HT-29 (cell line): ENCODE data around the gene AASDH. TPM values are rescaled to one million over a fixed set of nuclear protein-coding genes. Genes with fewer than 3 reads are reported as not detected.

Experiments
- DNase-seq: peaks from one replicate; pipeline ENCODE4 v3.0.0-alpha.2; 2015; ENCODE audit warnings: low spot score
- total RNA-seq: library from RNA; depleted of rRNA; stranded (reverse); fragments of >200 nt; shearing (Covaris generic); gene quantifications from 2 replicates; pipeline ENCODE4 v1.2.3, GENCODE V29; 2014

Gene AASDH
- total RNA-seq, 1 experiment from 2014 or later: 4.6 TPM

GRCh38 chr4:56315543-56315942, 71.7 kb downstream of the AASDH start:
- no peak for DNase-seq

DNA sequence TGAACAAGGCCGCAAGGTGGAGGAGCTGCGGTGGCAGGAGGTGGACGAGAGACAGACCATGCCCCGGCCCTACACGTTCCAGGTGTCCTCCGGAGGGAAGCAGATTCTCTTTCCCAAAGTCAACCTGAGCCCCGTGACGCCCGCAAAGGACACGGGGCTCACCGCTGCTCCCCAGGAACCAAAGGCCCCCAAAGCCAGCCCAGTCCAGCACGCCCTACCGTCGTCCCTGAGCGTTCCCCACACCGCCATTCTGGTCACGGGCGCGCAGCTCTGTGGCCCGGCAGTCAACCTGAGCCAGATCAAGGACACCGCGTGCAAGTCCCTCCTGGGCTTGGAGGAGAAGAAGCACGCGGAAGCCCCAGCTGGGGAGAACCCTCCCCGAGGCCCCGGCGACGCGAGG, 72.2 kb downstream of the AASDH start:
- DNase-seq: no peak

GRCh38 chr4:56314207-56314915, 72.9 kb downstream of the AASDH start:
- DNase-seq: no peak

GRCh38 chr4:56313132-56313531, 74.2 kb downstream of the AASDH start:
- DNase-seq: no peak

- no peak for DNase-seq
Measured at GRCh38 chr4:56311299-56311975, 75.9 kb downstream of the AASDH start.

GRCh38 chr4:56310401-56311125, 76.7 kb downstream of the AASDH start:
- DNase-seq: no peak

DNA sequence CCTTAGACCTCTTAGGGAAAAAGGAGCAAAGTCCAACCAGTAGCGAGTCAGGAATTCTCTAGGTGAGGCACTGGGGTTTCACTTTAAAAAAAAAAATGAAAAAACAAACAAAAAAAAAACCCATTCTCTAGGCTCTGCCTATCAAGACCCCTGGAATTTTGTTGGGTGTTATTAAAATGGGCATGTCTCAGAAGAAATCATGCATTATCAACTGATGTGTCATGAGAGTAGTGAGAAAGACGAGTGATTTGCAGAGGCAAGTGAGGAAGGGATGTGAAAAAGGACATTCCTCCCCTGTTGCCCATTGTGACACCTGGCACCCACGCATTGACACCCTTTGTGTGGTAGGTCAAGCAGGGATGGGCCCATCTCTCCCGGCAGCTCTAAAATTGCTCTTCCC, 78.9 kb downstream of the AASDH start:
- DNase-seq: no peak

DNA sequence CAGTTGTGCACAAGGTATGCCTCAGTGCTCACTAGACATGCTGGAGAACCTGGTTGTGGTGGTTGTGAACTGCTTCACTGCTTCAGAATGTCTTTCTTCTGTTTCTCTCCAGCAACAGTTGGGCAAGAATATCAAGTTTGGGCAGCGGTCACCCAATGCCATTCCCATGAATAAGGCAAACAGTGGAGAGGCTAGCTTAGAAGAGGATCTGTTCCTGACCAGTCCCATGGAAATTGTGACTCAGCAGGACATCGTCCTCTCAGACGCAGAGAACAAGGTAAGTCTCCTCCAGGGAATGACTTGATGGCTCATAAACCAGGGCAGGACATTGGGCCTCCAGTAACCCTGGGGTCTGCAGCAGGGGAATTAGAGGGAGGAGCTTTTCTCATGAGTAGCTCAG, 79.9 kb downstream of the AASDH start:
- DNase-seq: no peak

GRCh38 chr4:56305390-56305789, 81.9 kb downstream of the AASDH start:
- no peak for DNase-seq

DNA sequence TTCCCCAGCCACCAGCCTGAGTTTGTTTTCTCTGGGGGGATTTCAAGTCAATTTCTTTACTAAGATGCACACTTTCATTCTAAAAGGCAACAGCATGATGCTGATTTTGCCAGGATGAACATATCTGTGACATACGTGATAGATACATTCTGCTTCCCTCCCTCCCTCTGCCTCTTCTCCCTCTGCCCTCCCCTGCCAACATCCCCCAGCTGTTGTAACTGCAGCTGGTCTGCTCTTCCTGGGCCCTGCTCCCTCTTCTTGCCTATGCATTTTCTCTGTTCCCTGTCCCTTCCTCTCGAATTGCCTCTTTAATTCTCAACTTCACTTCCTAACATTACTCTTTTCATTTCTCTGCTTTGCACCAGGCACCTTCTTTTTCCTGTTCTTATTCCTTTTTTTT, 83.4 kb downstream of the AASDH start:
- no peak for DNase-seq

DNA sequence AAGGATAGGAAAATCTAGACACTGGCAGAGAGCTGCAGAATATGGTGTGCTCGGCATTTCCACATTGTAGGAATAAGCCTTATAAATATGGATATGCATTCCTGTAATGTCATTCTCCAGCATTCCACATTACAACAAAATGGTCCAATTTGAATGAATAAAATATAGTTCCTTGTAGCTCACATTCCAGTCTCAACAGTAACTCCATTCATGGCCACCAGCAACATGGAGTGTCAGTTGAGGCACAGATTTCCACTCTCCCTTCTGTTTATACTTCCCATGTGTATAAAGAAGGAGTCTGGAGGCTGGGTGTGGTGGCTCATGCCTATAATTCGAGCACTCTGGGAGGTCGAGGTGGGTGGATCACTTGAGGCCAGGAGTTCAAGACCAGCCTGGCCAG, 84.5 kb downstream of the AASDH start:
- no peak for DNase-seq

- DNase-seq: no peak
Measured at GRCh38 chr4:56301997-56302496, 85.2 kb downstream of the AASDH start.

DNA sequence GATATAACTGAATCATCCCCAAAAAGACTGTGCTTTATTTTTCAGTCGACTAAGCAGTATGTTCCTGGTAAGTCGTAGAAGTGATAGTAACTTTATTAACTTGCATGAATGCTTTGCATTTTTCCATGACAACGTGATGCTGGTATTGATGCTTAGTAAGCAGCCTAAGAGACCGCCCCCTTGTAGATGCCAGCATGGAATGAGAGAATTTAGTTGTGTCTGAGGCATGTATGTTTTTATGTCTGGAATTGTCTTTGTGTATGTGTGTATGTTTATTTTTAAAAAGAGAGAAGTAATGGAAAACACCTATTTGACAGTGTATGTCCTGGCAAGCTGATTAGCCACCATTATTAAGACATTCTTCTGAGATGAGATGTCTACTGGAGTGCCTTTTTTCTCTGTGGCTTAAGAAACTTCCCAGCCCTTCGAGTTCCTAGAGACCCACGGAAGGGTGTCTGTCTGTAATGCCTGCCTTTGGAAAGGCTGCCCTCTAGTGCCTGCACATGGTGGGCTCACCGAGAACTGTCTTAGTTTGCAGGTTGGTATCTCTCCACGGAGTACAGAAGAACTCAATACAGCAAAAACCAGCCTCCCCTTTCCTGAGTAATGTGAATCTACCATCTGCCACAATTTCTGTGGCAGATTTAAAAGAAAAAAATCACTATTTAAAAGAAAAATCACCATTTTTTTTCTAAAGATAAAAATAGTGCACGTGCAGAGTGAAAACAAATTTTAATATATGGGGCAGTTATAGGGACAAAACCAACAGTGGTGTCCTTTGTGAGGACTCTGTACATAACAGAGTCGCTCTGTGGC, 85.9 kb downstream of the AASDH start:
- peak; percentile 83 for DNase-seq

GRCh38 chr4:56298236-56298635, 89.1 kb downstream of the AASDH start:
- DNase-seq: no peak

DNA sequence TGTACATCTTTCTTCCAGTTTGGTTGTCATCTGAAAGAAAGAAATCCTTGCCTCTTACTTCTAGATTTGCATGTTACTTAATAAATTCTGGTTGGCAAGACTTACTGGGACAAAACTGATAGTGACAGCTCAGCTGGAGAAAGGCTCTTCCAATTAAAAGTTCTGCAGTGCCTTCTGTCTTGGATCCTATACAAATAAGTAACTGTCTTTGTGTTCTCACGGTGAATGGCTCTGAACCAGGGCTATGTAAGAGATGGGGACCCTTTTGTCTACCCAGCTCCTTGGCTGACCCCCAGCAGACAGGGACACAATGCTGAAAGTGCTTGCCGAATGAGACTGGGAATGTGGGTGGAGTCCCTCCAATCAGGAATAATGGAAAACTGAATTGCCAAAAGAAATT, 89.5 kb downstream of the AASDH start:
- no peak for DNase-seq

DNA sequence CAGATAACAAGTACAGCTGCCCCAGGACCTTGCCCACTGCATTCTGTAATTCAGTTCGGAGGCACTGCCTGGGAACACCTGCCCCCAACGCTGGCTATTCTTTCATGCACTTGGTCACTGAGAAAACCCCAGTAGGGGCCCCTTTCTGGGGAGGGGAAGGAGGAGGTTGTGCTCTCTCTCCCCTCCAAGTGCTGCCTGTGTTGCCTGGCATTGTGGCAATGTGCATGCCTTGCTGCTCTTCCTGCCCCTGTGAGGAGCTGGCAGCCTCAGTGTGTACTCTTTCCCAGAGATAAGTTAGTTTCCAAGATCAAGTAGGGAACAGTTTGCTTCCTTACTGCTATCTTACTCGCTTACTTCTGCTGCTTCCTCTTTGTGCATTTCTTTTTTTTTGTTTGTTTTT, 90.8 kb downstream of the AASDH start:
- no peak for DNase-seq

GRCh38 chr4:56293121-56293520, 94.2 kb downstream of the AASDH start:
- no peak for DNase-seq

GRCh38 chr4:56289934-56290333, 97.4 kb downstream of the AASDH start:
- DNase-seq: no peak

DNA sequence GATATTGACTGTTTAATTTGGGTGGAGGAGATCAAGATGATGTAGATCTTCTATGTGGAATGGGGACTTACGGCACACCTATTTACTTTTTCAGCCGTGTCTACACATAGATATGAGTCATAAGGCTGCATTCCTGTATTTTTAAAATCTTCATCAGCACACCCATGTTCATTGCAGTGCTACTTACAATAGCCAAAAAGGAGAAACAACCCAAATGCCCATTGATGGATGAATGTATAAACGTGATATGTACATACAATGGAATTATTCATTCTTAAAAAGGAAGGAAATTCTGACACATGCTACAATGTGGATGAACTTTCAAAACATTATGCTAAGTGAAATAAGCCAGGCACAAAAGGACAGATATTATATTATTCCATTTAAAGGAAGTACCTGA, 98.6 kb downstream of the AASDH start:
- DNase-seq: no peak
